ENCODE data around the gene POU6F2. TPM values are rescaled to one million over a fixed set of nuclear protein-coding genes. Genes with fewer than 3 reads are reported as not detected.
"Not testable (repeated sequence)": the region's sequence is repeated elsewhere in the genome, so short reads cannot be mapped to it uniquely, and the experiment has no call there.

Gene POU6F2
- total RNA-seq, 1 experiment from 2014 or later = 0.64 TPM

DNA sequence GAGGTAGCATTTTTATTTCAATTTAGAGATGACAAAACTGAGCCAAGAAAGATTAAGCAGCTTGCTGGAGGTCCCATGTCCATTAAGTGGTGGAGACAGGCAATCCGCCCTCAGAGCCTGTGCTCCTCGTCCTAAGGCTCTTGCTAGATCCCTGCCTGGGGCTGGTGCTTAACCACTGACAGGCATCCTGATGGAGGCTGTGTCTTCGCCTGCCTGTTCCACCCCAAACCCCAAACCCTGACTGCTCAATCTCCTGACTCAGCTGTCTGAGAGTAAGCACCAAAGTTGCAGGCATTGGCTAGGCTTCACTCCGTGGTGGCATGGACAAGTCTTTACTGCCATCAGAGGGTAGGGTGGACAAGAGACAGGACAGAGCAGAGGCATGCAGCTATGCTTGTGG, 209.4 kb downstream of the POU6F2 start:
- CTCF ChIA-PET = no interaction called here
- Mint-ChIP-seq H3K9me3 (ENCODE audit: low read depth, unreplicated experiment) (peaks cover 2% of the 10 kb centered on the region), H3K4me3 (ENCODE audit: low read depth, unreplicated experiment) (no peak overlapping the region), H3K27me3 (ENCODE audit: unreplicated experiment) (peaks cover 6% of the 10 kb centered on the region), H3K27ac (ENCODE audit: unreplicated experiment) (no peak overlapping the region), H3K4me1 (ENCODE audit: low read depth, unreplicated experiment) (no peaks in the 10 kb centered on the region), H3K36me3 (ENCODE audit: insufficient read depth, unreplicated experiment) (no peaks in the 10 kb centered on the region)
- no TSS peak for BruUV-seq (replicated peaks)
- intact Hi-C loops (cut with micrococcal nuclease; ENCODE audit: unreplicated experiment) = no loop called here
- DNase-seq = no peak
- TF ChIP-seq, protein P1, sequence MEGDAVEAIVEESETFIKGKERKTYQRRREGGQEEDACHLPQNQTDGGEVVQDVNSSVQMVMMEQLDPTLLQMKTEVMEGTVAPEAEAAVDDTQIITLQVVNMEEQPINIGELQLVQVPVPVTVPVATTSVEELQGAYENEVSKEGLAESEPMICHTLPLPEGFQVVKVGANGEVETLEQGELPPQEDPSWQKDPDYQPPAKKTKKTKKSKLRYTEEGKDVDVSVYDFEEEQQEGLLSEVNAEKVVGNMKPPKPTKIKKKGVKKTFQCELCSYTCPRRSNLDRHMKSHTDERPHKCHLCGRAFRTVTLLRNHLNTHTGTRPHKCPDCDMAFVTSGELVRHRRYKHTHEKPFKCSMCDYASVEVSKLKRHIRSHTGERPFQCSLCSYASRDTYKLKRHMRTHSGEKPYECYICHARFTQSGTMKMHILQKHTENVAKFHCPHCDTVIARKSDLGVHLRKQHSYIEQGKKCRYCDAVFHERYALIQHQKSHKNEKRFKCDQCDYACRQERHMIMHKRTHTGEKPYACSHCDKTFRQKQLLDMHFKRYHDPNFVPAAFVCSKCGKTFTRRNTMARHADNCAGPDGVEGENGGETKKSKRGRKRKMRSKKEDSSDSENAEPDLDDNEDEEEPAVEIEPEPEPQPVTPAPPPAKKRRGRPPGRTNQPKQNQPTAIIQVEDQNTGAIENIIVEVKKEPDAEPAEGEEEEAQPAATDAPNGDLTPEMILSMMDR (IDR thresholded peaks at IDR 0.05; ENCODE audit: unreplicated experiment) = no peak

GRCh38 chr7:39192476-39192875, 214.8 kb downstream of the POU6F2 start:
- Mint-ChIP-seq H3K9me3 (ENCODE audit: low read depth, unreplicated experiment) (no peaks in the 10 kb centered on the region), H3K4me3 (ENCODE audit: low read depth, unreplicated experiment) (no peak overlapping the region), H3K27me3 (ENCODE audit: unreplicated experiment) (peaks cover 18% of the 10 kb centered on the region), H3K36me3 (ENCODE audit: insufficient read depth, unreplicated experiment) (no peaks in the 10 kb centered on the region), H3K4me1 (ENCODE audit: low read depth, unreplicated experiment) (no peaks in the 10 kb centered on the region), H3K27ac (ENCODE audit: unreplicated experiment) (no peak overlapping the region)
- BruUV-seq (replicated peaks) = no TSS peak
- TF ChIP-seq, protein P1 (IDR thresholded peaks at IDR 0.05; ENCODE audit: unreplicated experiment) = no peak
- intact Hi-C loops (cut with micrococcal nuclease; ENCODE audit: unreplicated experiment) = no loop called here
- DNase-seq = no peak
- CTCF ChIA-PET = no interaction called here

- H3K27me3 Mint-ChIP-seq (ENCODE audit: unreplicated experiment) = peaks cover 18% of the 10 kb centered on the region
- H3K9me3 Mint-ChIP-seq (ENCODE audit: low read depth, unreplicated experiment); H3K27ac Mint-ChIP-seq (ENCODE audit: unreplicated experiment); BruUV-seq (replicated peaks); H3K36me3 Mint-ChIP-seq (ENCODE audit: insufficient read depth, unreplicated experiment); intact Hi-C loops (cut with micrococcal nuclease; ENCODE audit: unreplicated experiment); H3K4me3 Mint-ChIP-seq (ENCODE audit: low read depth, unreplicated experiment); DNase-seq; H3K4me1 Mint-ChIP-seq (ENCODE audit: low read depth, unreplicated experiment); CTCF ChIA-PET: not testable (repeated sequence)
Measured at GRCh38 chr7:39194388-39194787, 216.7 kb downstream of the POU6F2 start.

DNA sequence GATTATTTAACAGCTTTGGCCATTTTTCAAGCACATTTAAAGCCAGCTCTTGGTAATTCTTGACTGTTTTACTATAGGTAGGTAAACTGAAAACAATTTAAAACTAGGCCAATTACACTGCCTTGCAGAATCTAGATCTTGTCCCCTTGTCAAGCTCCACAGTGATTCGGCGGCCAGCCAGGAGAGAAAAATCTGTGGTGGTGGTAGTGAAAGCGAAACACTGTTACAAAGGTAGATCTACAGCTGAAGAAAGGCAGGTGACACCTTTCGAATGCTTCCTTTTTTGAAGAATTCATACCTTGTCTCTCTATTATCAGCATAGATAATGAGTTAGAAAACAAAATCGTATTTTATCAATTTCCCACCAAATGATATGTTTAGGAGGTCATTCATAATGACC, 218.3 kb downstream of the POU6F2 start:
- H3K4me3 Mint-ChIP-seq (ENCODE audit: low read depth, unreplicated experiment) = no peak overlapping the region
- BruUV-seq (replicated peaks) = no TSS peak

GRCh38 chr7:39197831-39198230, 220.1 kb downstream of the POU6F2 start:
- TF ChIP-seq, protein P1 (IDR thresholded peaks at IDR 0.05; ENCODE audit: unreplicated experiment) = no peak
- intact Hi-C loops (cut with micrococcal nuclease; ENCODE audit: unreplicated experiment) = no loop called here
- Mint-ChIP-seq H3K9me3 (ENCODE audit: low read depth, unreplicated experiment) (no peaks in the 10 kb centered on the region), H3K36me3 (ENCODE audit: insufficient read depth, unreplicated experiment) (no peaks in the 10 kb centered on the region), H3K4me3 (ENCODE audit: low read depth, unreplicated experiment) (no peak overlapping the region), H3K27me3 (ENCODE audit: unreplicated experiment) (peaks cover 5% of the 10 kb centered on the region), H3K27ac (ENCODE audit: unreplicated experiment) (no peak overlapping the region), H3K4me1 (ENCODE audit: low read depth, unreplicated experiment) (no peaks in the 10 kb centered on the region)
- CTCF ChIA-PET = no interaction called here
- DNase-seq = no peak
- no TSS peak for BruUV-seq (replicated peaks)

More for the DNA sequence above, 218.3 kb downstream of the POU6F2 start:
- Mint-ChIP-seq H3K9me3 (ENCODE audit: low read depth, unreplicated experiment) (no peaks in the 10 kb centered on the region), H3K36me3 (ENCODE audit: insufficient read depth, unreplicated experiment) (no peaks in the 10 kb centered on the region), H3K27ac (ENCODE audit: unreplicated experiment) (no peak overlapping the region), H3K4me1 (ENCODE audit: low read depth, unreplicated experiment) (no peaks in the 10 kb centered on the region), H3K27me3 (ENCODE audit: unreplicated experiment) (peaks cover 18% of the 10 kb centered on the region)
- intact Hi-C loops (cut with micrococcal nuclease; ENCODE audit: unreplicated experiment) = no loop called here
- TF ChIP-seq, protein P1 (IDR thresholded peaks at IDR 0.05; ENCODE audit: unreplicated experiment) = no peak
- DNase-seq = no peak
- CTCF ChIA-PET = no interaction called here
